Heart right ventricle (tissue), 16 donors: ENCODE measurements around the gene UBE2J2. TPM values are rescaled to one million over a fixed set of nuclear protein-coding genes. Genes with fewer than 3 reads are reported as not detected.

Source experiments
- ATAC-seq, 8 donors: fragments of 200-7000 bp; cut with Tn5 transposase; one replicate each; pipeline ENCODE4 v1.9.1; 2020; ENCODE audit warnings: mild to moderate bottlenecking in 8 of 8, moderate library complexity in 8 of 8, moderate number of reproducible peaks in 1 of 8
- DNase-seq, 2 donors: peaks; one replicate each; pipeline ENCODE4 v3.0.0-alpha.2; 2020
- H3K27ac ChIP-seq, 10 donors: fragments of 200-600 bp; sonication (generic) in 2 of 10; one replicate each; pipeline versions ENCODE4 v1.5.0 to v1.8.0; 2020 to 2022; ENCODE audit warnings: mild to moderate bottlenecking in 3 of 10
- H3K27me3 ChIP-seq, 7 donors: fragments of 200-600 bp; one replicate each; pipeline ENCODE4 v1.8.0; 2021 to 2022; ENCODE audit warnings: mild to moderate bottlenecking in 2 of 7
- H3K36me3 ChIP-seq, 9 donors: fragments of 200-600 bp; sonication (generic) in 1 of 9; one replicate each; pipeline versions ENCODE4 v1.5.0 to v1.8.0; 2020 to 2022; ENCODE audit warnings: mild to moderate bottlenecking in 2 of 9
- H3K4me1 ChIP-seq, 9 donors: fragments of 200-600 bp; sonication (generic) in 1 of 9; one replicate each; pipeline versions ENCODE4 v1.5.0 to v1.8.0; 2020 to 2022; ENCODE audit warnings: mild to moderate bottlenecking in 4 of 9
- H3K4me3 ChIP-seq, 10 donors: fragments of 200-600 bp; sonication (generic) in 2 of 10; one replicate each; pipeline versions ENCODE4 v1.5.0 to v1.8.0; 2020 to 2022; ENCODE audit warnings: mild to moderate bottlenecking in 7 of 10, moderate library complexity in 2 of 10
- H3K9me3 ChIP-seq, 11 donors: fragments of 200-600 bp in 10 of 11; sonication (generic) in 2 of 11; one replicate each; pipeline versions ENCODE4 v1.5.0 to v1.8.0; 2013 to 2022; ENCODE audit warnings: mild to moderate bottlenecking in 2 of 11, control low read depth in 1 of 11, moderate library complexity in 1 of 11
- CTCF ChIP-seq, 9 donors: fragments of 200-600 bp; sonication (generic) in 2 of 9; IDR thresholded peaks; one replicate each; pipeline versions ENCODE4 v1.5.0 to v1.8.0; 2021 to 2022; ENCODE audit warnings: antibody characterized with exemption in 9 of 9, mild to moderate bottlenecking in 5 of 9, moderate library complexity in 1 of 9
- WGBS, 2 donors: extraction: QIAGEN DNeasy Blood & Tissue Kit; methylation state at CpG; one replicate each; pipeline ENCODE4 v1.1.7; 2013; ENCODE audit warnings: inconsistent platforms in 1 of 2; 5-methylcytosine and 5-hydroxymethylcytosine counted together
- intact Hi-C, 10 donors: fragments of 100-400 bp; cut with DNase I; formaldehyde crosslinking; loops; one replicate each; pipeline versions ENCODE4 v1.11.1 to v1.14.2; 2022
- polyA plus RNA-seq, 2 donors: library from polyadenylated mRNA; stranded (reverse); fragments of 200-250 nt; gene quantifications; one replicate each; pipeline ENCODE4 v1.2.3, GENCODE V29; 2013
- total RNA-seq, 10 donors: library from RNA; stranded (reverse); fragmentation: NEBNext Ultra II Directional in 3 of 10; extraction: Animal tissue kit (Norgen Biotek cat#: 25700) in 3 of 10; gene quantifications; one replicate each; pipeline versions ENCODE4 v1.2.1 to v1.2.4, GENCODE V29; 2021 to 2023
- donor health status: Arrhythmogenic right ventricular cardiomyopathy.
- donor health status: ischemic (EF 13 %, LVEDD 7.1; RV severe dilation, severe dysfunction).
- donor health status: healthy with polysubstance abuse.
- donor health status: DM: no; HTN: yes; CAD: no.
- donor health status: DM: no; HTN: no; CAD: no.
- donor health status: ischemic (EF 25% LVEDD 6.9; RV normal size, moderate dysfunction).
- donor health status: ischemic (EF 25% LVEDD 5.7; RV mildly dilated, moderate dysfunction).
- donor health status: healthy.
- donor health status: DM: yes; HTN: yes; CAD: no.
- donor health status: Ischemic cardiomyopathy.
- donor health status: ischemic (EF 35%, LVEDD 5.7; RV mildly dilated, moderate dysfunction).
- donor health status: nonischemic (EF 11% LVEDD 7.7; RV severe dilation, severe dysfunction).
- donor health status: DM: yes; HTN: yes; CAD: no.
- donor health status: PGD.
- donor health status: ischemic (EF 29% LVEDD 5.4; RV normal size, mild dysfunction).
- donor health status: nonischemic (EF 23%, LVEDD 6.1; RV moderate dilation, normal function).

The UBE2J2 gene
- total and polyA plus RNA-seq, 12 donors: 23.5 to 44.1 (median 30.5) TPM

DNA sequence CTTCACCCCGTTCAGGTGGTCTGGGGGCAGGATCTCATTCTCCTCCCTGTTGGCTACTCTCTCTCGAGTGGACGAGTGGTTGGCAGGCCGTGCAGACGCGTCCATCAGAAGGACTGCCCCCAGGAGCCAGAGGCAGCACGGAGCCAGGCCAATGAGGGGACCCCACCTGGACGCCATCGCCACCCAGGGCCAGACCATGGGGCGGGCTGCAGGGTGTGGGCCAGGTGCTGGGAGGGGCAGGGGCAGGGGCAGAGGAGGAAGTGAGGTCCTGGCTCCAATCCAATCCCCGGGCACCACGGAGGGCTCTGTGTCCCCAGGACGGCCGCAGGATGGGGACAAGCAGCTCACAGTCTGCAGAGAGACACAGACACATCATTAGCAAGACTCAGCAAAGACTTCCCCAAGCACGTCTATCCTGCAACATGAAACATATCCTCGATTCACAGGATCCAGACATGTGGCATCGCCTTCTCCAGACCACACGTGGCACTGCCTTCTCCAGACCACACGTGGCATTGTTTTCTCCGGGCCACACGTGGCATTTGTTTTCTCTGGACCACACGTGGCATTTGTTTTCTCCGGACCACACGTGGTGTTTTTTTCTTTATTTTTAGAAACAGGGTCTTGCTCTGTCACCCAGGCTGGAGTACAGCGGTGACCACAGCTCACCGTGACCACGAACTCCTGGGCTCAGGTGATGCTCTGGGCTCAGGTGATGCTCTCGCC, 44.9 kb downstream of the UBE2J2 start:
- ATAC-seq (no peak), DNase-seq (no peak)
- intact Hi-C loops: no loop called here
- peaks cover 0 to 54% (median 17%) of the 10 kb centered on the region in 9 donors for H3K36me3 ChIP-seq
- H3K4me1 ChIP-seq: peaks cover 11 to 58% (median 35%) of the 10 kb centered on the region in 9 donors
- no peaks in the 10 kb centered on the region for H3K27me3 ChIP-seq
- 87 to 88% methylated on average over 28 of the region's 28 CpGs for WGBS, 2 donors
- no peak for TF ChIP-seq CTCF (IDR thresholded peaks at IDR 0.05)
- no peak overlapping the region for H3K27ac ChIP-seq
- no peaks in the 10 kb centered on the region for H3K9me3 ChIP-seq
- no peak overlapping the region for H3K4me3 ChIP-seq

GRCh38 chr1:1228187-1228586, 45.5 kb downstream of the UBE2J2 start:
- Histone ChIP-seq H3K4me1 (peaks cover 11 to 53% (median 33%) of the 10 kb centered on the region in 9 donors), H3K36me3 (peaks cover 0 to 60% (median 17%) of the 10 kb centered on the region in 9 donors)

GRCh38 chr1:1227386-1227785, 46.3 kb downstream of the UBE2J2 start:
- DNase-seq (no peak), ATAC-seq (no peak)
- H3K27me3 ChIP-seq: no peaks in the 10 kb centered on the region
- intact Hi-C loops: no loop called here
- peaks cover 0 to 68% (median 25%) of the 10 kb centered on the region in 9 donors for H3K36me3 ChIP-seq
- no peak for TF ChIP-seq CTCF (IDR thresholded peaks at IDR 0.05)
- no peaks in the 10 kb centered on the region for H3K9me3 ChIP-seq
- H3K27ac ChIP-seq: no peak overlapping the region
- WGBS, 2 donors: 95 to 98% methylated on average over 15 to 21 of the region's 25 CpGs
- H3K4me1 ChIP-seq: peaks cover 5 to 47% (median 25%) of the 10 kb centered on the region in 9 donors
- H3K4me3 ChIP-seq: no peak overlapping the region

More at GRCh38 chr1:1228187-1228586, 45.5 kb downstream of the UBE2J2 start:
- H3K27ac ChIP-seq: no peak overlapping the region
- DNase-seq (no peak), ATAC-seq (no peak)
- H3K4me3 ChIP-seq: no peak overlapping the region
- TF ChIP-seq CTCF (IDR thresholded peaks at IDR 0.05): no peak
- intact Hi-C loops: no loop called here
- no peaks in the 10 kb centered on the region for H3K27me3 ChIP-seq
- 93 to 96% methylated on average over 30 of the region's 30 CpGs for WGBS, 2 donors
- H3K9me3 ChIP-seq: no peaks in the 10 kb centered on the region

DNA sequence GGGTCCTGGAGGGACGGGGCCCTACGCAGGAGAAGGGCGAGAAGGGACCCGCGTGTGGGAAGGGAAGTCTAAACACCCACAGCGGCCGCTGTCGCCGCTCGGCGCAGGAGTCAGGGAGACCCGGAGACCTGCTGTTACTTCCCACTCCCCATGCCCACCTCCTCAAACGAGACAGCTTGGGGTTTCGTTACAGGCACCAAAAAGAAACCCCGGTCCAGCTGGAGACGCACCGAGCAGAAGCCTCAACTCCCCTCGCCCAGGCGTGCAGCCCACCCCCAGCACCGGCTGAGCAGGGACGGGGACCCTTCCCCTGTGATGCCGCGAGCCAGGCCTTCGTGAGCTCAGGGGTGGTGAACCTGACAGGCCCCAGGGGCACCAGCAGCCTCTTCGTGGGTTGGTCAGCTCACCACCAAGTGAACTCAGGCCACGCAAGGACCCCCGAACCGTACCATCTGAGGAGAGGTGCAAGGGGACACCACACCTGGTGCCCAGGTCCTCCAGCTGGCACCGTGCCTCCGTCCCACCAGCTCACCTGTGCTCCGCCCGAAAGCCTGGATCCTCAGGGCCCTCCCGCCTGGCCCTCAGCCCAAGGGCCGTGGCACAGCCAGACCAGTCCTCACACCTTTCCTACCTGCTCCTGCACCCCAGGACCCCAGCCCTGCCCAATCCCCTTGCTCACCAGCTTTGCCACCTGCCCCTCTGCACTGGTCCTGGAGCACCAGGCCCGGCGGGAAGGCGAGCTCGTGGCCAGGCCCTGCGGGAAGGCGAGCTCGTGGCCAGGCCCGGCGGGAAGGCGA, 46.9 kb downstream of the UBE2J2 start:
- H3K4me1 ChIP-seq: peaks cover 5 to 47% (median 25%) of the 10 kb centered on the region in 9 donors
- no peak for DNase-seq

More for the DNA sequence above, 46.9 kb downstream of the UBE2J2 start:
- Histone ChIP-seq H3K27ac (no peak overlapping the region), H3K27me3 (no peaks in the 10 kb centered on the region), H3K9me3 (no peaks in the 10 kb centered on the region), H3K36me3 (peaks cover 0 to 74% (median 31%) of the 10 kb centered on the region in 9 donors), H3K4me3 (no peak overlapping the region)
- ATAC-seq: no peak
- 94 to 95% methylated on average over 43 to 44 of the region's 44 CpGs for WGBS, 2 donors
- intact Hi-C loops: no loop called here
- no peak for TF ChIP-seq CTCF (IDR thresholded peaks at IDR 0.05)
